Stomach (tissue), 4 donors: ENCODE results near the gene RTL10.

Source experiments
- POLR2AphosphoS5 ChIP-seq, 3 donors: sonication (generic); formaldehyde crosslinking; IDR thresholded peaks; one replicate each; pipeline ENCODE4 v1.6.1; 2016; ENCODE audit warnings: antibody characterized with exemption in 3 of 3
- TF ChIP-seq, protein P1 (sequence below), 7 experiments: fragments of 450-650 bp in 4 of 7; fragments of 200-600 bp in 3 of 7; sonication (generic) in 3 of 7; IDR thresholded peaks; one replicate each; pipeline ENCODE4 v1.5.1; 2016 to 2019; ENCODE audit warnings: antibody characterized with exemption in 7 of 7, control low read depth in 2 of 7, mild to moderate bottlenecking in 1 of 7

DNA sequence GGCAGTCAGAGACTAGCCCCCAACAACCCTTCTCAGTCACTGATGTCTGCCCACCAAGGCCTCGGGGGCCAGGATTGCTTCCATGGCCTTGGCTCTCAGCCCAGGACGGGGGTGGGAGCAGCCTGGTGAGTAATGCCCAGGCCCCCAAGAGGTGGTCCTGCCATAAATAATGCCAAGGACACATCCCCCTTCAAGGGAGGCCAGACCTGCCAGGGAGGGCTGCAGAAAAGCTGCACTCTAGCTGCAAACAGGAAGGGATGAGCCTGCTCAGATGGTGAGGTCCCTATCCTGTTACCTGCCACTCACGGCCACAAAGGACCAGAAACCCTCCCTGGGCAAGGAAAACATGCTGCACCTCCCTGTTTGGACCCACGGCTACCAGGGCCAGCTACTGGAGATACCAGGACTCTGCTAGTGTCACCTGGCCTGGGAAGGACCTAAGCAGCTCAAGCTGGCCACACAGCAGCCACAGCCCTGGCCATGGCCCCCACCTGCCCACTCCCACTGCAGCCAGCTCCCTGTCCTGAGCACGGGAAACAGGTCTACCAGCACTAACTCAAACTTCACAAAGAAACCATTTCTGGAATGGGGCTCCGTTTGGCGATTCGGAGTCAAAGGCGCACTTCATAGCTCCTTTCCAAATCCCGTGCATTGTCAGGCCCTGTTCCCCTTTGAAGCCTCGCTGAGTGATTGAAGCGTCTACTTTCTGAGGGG is 12.1 kb downstream of the RTL10 start:
- no peak for TF ChIP-seq POLR2AphosphoS5 (IDR thresholded peaks at IDR 0.05)
- TF ChIP-seq, protein P1, sequence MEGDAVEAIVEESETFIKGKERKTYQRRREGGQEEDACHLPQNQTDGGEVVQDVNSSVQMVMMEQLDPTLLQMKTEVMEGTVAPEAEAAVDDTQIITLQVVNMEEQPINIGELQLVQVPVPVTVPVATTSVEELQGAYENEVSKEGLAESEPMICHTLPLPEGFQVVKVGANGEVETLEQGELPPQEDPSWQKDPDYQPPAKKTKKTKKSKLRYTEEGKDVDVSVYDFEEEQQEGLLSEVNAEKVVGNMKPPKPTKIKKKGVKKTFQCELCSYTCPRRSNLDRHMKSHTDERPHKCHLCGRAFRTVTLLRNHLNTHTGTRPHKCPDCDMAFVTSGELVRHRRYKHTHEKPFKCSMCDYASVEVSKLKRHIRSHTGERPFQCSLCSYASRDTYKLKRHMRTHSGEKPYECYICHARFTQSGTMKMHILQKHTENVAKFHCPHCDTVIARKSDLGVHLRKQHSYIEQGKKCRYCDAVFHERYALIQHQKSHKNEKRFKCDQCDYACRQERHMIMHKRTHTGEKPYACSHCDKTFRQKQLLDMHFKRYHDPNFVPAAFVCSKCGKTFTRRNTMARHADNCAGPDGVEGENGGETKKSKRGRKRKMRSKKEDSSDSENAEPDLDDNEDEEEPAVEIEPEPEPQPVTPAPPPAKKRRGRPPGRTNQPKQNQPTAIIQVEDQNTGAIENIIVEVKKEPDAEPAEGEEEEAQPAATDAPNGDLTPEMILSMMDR (IDR thresholded peaks at IDR 0.05), result no peak
